Nasal cavity respiratory epithelium epithelial cell of viscerocranial mucosa (primary cell): ENCODE measurements around the gene RD3L. TPM values are rescaled to one million over a fixed set of nuclear protein-coding genes. Genes with fewer than 3 reads are reported as not detected.

Source experiments
- total RNA-seq: library from RNA; depleted of rRNA; stranded (reverse); fragments of >200 nt; gene quantifications from 2 replicates; pipeline ENCODE4 v1.2.3, GENCODE V29; 2014

The RD3L gene
- total RNA-seq = not detected in 2 replicates

GRCh38 chr14:103941973-103942736 is at the start of gene RD3L:
Gene RD3L, minus strand, starts transcription at chr14:103942529. Its CDS starts 834 bp downstream, at chr14:103941695.

GRCh38 chr14:103928011-103928890 is 14.1 kb downstream of the RD3L start, which contains the start of gene TDRD9:
Gene TDRD9, plus strand, starts transcription at chr14:103928456. Its CDS starts 54 bp downstream, at chr14:103928510.

Other genes with a start within 250 kb of the RD3L start
- gene XRCC3, start 227.1 kb downstream of the RD3L start, total RNA-seq = 5.2 and 8.2 TPM in 2 replicates
- gene ZFYVE21, start 226.7 kb downstream of the RD3L start, total RNA-seq = 56.0 and 60.8 TPM in 2 replicates
- gene PPP1R13B, start 95.0 kb downstream of the RD3L start, total RNA-seq = 3.8 and 10.8 TPM in 2 replicates
- under 0.01 and 0.14 TPM in 2 replicates for gene TDRD9, start 14.1 kb downstream of the RD3L start, total RNA-seq
- under 0.01 and 0.71 TPM in 2 replicates for gene ASPG, start 143.2 kb upstream of the RD3L start, total RNA-seq
- 0.14 and 1.0 TPM in 2 replicates for gene KIF26A, start 196.1 kb upstream of the RD3L start, total RNA-seq